GM19463 (cell line): ENCODE results near the gene RAB6C.
"Not testable (repeated sequence)": the region's sequence is repeated elsewhere in the genome, so short reads cannot be mapped to it uniquely, and the experiment has no call there.

Experiments used
- ATAC-seq: cut with Tn5 transposase; IDR thresholded peaks from one replicate; pipeline ENCODE4 v1.9.1; 2021; ENCODE audit warnings: mild to moderate bottlenecking, moderate library complexity; ENCODE audit not compliant: unreplicated experiment

Gene RAB6C

GRCh38 chr2:129979629-129980155 lies at the start of gene RAB6C:
RAB6C (plus strand) TSS chr2:129979666; CDS start chr2:129980116, 450 bp downstream.
- peak; percentile 39 for ATAC-seq

GRCh38 chr2:129930451-129930850 lies 49.0 kb upstream of the RAB6C start:
- no peak for ATAC-seq

- ATAC-seq = not testable (repeated sequence)
Measured at GRCh38 chr2:129933387-129933786, 46.1 kb upstream of the RAB6C start.

- no peak for ATAC-seq
Measured at GRCh38 chr2:129934044-129934822, 45.2 kb upstream of the RAB6C start.

GRCh38 chr2:129935118-129935517 lies 44.3 kb upstream of the RAB6C start:
- ATAC-seq = no peak

- ATAC-seq = peak; percentile 92
Measured at GRCh38 chr2:129936334-129936934, 43.0 kb upstream of the RAB6C start.

GRCh38 chr2:129938850-129939471 lies 40.5 kb upstream of the RAB6C start:
- not testable (repeated sequence) for ATAC-seq

GRCh38 chr2:129943456-129943855 lies 36.0 kb upstream of the RAB6C start:
- ATAC-seq = not testable (repeated sequence)

GRCh38 chr2:129945557-129945956 lies 33.9 kb upstream of the RAB6C start:
- no peak for ATAC-seq

GRCh38 chr2:129947712-129948111 lies 31.8 kb upstream of the RAB6C start:
- ATAC-seq = not testable (repeated sequence)

GRCh38 chr2:129956171-129956570 lies 23.3 kb upstream of the RAB6C start:
- ATAC-seq = not testable (repeated sequence)

- ATAC-seq = no peak
Measured at GRCh38 chr2:129957891-129958290, 21.6 kb upstream of the RAB6C start.

- ATAC-seq = not testable (repeated sequence)
Measured at GRCh38 chr2:129958736-129959135, 20.7 kb upstream of the RAB6C start.

- ATAC-seq = not testable (repeated sequence)
Measured at GRCh38 chr2:129968605-129969004, 10.9 kb upstream of the RAB6C start.

GRCh38 chr2:129975016-129975774 lies 4.3 kb upstream of the RAB6C start:
- no peak for ATAC-seq

GRCh38 chr2:129976969-129977368 lies 2.5 kb upstream of the RAB6C start:
- not testable (repeated sequence) for ATAC-seq

- no peak for ATAC-seq
Measured at GRCh38 chr2:129977986-129978385, 1.5 kb upstream of the RAB6C start.

- peak; percentile 58 for ATAC-seq
Measured at GRCh38 chr2:129980246-129980645, 780 bp downstream of the RAB6C start.

GRCh38 chr2:129981689-129982088 lies 2.2 kb downstream of the RAB6C start:
- not testable (repeated sequence) for ATAC-seq

GRCh38 chr2:129984426-129984825 lies 5.0 kb downstream of the RAB6C start:
- no peak for ATAC-seq
